HG03066 (cell line): Measurements from ENCODE around the gene CACNA2D3.

Source experiments
- ATAC-seq: cut with Tn5 transposase; IDR thresholded peaks from one replicate; pipeline ENCODE4 v1.9.1; 2021; ENCODE audit warnings: low read depth; ENCODE audit not compliant: unreplicated experiment

Gene CACNA2D3

DNA sequence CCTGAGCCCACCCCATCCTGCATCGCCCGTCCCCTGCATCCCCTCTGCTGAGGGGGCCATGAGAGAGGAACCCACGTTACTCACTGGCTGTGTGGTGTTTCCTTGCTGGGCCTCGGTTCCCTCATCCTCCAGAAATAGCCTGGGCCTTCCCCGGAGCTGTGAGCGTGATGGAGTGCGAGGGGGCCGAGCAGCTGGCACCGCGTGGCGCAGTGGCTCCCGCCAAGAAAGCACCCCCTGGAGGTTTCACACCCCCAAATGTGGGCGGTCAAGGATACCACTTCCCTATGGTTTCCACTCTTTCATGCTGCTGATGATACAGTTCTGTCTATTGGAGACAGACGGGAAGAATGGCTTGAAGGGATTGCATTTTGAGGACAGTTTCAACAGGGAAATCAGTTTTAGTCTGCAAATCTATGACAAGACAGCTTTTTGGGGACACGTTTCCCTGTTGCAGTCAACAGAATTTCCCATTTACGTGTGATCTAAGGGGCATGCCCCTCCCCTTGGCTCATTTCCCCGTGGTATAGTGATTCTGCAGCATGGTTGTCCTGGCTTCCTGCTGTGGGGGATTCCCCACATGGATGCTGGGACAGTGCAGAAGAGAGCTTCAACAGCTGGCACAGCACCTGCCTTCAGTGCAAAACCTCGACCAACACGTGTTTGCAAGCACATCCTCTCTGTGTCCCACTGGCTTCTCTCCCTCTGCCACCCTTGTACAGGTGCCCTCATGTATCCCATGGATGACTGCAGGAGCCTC, 428.0 kb downstream of the CACNA2D3 start:
- ATAC-seq = no peak

DNA sequence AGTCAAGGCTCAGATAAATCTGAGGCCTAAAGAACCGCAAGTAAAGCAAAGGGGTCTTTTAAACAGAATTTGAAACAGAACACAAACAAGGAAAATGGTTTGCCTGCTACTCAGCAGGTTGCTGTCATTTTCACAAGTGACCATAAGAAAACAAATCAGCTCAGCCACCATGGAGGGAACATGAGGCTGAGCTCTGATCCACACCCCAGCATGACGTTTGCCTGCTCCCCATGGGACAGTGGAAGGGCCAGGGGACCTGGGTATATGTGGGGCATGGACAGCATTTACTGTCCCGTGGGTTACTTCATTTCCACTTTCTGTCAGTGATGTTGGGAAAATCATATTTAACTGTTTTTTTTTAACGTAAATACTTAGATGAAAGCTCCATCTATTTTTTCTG, 434.3 kb downstream of the CACNA2D3 start:
- ATAC-seq = no peak

DNA sequence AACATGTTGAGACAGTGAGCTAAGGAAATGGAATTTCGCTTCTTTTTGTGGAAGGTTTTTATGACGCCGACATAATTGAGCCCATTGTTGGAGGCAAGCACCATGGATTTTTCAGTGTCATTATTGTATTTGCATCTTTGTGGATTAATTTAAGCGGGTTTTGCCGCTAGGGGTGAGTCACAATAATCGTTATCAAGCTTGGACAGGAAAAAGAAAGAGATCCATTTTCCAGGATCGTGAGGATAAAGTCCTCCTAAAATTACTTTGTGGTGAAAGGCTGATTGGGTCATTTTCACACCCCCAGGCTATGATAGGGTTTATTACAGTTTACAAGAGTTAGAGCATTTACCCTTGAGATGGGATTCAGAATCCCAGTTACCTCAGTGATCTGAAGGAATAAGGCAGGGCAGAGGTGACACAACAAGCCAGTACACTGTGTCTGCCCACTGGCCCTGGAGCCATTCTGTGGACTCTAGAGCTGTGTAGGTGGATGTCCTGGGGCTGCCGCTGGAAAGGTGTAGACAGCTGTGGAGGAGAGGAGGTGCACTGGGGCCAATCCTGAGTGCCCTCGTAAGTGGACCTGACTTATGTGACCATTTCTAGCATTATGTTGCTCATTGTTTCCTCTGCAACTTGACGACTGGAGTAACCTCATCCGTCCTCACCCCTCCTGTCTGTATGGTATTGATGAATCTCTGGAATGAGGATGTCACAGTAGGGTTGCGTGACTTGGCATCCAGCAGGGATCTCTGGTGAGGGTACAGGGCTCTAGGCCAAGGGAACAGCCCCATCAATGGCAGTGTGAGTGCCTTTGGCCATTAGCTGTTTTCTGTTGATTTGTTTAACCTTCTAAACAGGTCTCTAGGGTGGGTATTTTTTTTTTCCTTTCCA, 435.4 kb downstream of the CACNA2D3 start:
- no peak for ATAC-seq

DNA sequence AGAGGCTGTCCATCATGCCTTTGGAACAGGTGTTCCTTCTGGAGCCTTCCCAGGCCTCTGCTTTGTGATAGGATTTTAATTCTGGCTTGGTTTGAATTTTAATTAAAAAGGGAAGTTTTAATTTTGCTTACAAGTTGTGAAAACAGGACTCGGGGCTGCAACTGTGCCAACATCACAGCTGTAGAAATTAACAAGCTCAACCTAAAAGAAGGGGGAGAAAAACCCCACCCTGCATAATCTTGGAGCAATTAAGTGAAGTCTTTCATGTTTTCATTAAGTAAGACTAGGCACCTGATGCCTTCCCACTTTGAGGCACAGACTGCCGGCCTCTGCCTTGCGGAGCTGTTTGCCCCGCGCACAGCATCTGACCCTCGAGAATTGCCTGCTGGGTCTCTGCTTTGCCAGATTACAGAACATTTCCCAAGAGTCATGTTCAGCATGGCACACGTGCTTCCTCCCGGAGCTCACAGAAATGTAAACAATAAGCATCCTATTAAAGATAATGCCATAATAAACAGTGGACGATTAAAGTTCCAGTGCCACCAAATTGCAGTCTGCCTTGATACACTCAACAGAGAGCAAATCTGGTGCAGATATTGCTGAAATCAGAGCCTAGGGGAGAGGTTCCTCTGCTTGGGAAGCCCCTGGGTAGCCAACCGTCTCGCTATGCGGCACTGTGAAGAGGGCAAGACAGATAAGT, 441.3 kb downstream of the CACNA2D3 start:
- ATAC-seq = no peak

DNA sequence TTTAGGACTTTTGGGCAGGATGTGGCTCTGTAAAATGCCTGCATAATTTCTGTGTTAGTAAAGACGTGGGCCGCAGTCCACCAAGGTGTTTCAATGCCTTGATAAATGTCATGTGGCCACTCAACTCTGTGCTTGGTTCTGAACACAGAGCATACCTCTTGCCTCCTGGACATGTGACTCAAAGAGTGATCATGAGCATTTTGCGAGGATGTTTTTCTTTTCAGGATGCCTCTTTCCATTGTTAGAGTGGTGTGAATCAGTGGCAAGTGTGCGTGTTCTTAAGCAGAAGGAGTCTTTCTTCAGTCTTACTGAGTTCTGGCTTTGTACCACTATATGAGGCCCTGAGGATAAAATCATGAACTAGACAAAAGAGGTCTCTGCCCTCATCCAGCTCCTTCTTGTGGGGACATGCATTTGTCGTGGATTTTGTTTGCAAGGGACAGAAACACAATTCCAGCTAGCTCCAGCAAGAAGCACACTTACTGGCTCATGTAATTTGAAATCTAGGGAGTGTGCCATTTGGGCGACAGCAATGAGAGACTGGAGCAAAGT, 442.1 kb downstream of the CACNA2D3 start:
- no peak for ATAC-seq

DNA sequence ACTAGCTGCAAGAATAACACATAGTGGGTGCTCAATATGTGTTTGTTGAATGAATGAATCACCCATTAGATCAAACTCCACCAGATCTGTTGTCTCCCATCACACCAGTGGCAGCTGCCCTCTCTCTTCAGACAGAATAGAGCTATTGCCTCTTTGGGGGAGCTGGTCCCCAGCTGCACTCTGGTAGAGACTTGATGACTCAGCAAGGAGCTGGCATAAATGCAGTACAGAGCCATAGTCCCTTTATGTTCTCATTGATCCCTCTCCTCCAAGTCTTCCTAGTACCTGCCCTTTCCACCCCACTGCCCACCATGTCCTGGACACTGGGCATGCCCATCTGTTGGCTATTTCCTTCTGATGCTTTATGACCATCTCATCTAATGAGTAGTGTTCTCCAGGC, 443.6 kb downstream of the CACNA2D3 start:
- no peak for ATAC-seq

DNA sequence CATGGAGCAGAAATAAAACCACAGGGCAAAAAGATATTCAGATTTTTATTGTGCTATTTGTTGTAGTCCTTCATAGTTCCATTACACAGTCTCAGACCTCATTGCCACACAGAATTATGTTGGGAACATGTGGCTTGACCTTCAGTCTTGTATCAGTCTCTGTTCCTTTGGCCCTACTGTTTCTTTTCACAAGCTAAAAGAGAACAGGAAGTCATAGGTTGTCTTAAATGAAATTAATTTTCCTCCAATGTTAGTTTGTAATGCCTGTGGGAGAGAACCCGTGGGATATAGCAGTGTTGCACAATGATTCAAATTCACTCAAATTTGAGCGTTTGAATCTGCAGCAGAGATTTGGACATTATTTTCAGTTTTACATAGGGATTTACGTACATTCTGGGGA, 445.6 kb downstream of the CACNA2D3 start:
- no peak for ATAC-seq

DNA sequence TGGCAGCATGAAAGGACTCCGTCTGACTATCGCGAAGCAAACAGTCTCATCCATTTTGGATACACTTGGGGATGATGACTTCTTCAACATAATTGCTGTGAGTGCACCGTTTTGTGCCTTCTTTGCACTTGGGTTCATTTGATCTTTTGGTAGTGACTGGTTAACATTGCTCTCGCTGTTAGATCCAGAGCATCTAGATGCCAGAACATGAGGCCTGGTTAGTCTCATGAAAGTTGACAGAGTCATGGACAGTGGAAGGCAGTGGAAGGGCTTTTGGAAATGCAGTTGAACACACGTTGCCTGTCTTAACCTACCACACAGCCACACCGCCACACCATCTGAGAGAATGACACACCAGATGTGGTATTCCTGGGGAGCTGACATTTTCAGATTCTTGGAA, 447.7 kb downstream of the CACNA2D3 start:
- no peak for ATAC-seq

DNA sequence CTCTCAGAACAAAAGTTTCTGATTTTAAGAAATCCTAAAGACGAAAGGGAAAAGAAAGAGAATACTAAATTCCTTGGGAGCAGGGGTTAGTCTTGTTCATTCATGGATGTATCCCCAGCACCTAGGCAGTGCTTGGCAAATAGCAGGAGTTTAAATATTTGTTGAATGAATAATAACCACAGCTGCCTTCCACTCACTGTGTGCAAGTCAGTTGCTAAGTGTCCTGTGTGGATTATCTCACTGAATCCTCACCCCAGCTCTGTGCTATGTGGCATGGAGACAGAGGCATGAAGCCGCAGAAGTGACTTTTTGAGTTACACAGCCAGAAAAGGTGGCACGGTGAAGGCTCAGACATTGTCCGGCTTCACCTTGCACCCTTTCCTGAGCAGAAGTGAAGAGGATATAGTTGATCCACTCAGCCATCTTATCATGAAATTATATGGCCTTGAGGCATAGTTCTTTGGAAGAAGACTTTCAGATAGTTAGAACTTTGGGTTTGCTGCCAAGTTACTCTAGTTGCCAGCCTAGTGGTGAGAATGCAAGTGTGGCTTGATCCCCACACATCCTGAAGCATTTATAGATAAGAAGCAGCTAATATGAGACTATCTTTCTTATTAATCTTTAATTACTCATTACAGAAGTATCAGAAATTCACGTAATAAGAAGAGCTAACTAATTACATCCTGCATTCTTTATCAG, 450.0 kb downstream of the CACNA2D3 start:
- ATAC-seq = no peak

DNA sequence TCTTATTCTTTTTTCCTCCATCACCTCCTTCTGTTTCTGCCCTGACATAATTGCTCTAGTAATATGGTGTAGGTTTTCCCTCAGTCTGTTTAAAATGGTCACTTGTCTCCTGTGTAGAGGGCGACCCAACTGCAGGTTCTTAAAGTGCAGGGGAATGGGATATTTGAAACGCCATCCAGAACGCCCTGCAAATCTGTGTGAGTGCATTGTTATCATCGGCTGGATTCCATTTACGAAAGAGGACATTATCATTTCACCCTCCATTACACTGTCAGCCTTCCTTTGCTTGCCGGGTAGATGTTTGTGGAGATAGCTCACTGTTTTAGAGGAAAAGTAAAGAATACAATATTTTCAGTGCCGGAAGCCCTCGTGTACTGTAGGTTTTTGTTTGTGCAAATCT, 451.5 kb downstream of the CACNA2D3 start:
- no peak for ATAC-seq

DNA sequence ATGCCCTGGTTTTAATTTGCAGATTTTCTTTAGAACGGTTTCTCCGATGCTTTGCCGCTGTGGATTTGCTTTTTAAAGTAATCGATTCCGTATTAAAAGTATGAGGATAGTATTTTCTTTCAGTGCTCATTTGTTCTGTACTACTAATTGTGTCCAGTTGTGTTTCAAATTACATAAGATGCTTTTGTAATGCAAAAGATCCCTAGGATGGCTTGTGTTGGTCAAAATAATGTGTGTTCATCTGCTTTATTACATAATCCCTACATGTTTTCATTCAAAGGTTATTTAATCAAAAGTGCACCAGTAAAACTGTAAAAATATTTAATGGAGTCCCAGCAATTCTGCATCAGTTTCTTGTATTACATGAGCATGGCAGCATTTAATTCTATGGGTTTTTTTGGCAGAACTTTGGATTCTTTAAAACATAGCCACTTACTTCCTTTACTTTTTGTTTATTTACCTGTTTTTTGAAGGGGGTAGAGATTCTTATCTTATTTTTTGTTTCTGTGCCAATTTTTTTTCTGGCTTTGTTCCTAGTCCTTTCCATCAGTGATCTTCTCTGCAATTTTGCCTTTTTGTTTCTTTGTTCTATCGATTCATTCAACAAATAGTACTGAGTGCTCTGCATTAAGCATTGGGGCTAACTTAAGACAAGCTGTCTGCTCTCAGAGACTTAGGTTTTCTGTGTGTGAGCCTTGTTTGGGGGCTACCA, 452.7 kb downstream of the CACNA2D3 start:
- ATAC-seq = no peak

DNA sequence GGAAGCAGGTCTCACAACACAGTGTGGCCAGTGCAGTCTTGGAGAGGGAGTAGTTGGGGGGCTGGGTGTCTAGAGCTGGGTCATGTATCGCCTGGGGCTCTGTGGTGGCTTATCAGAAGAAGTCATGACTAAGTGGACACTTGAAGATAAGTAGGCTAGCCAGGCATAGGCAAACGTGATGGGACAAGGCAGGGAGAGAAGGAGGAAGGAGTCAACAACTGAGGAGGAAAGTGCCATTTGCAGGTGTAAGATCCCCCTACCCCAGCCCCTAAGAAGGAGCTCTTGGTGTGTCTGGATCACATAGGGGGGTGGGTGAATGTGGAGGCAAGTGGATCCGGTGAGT, 453.2 kb downstream of the CACNA2D3 start:
- ATAC-seq = no peak

DNA sequence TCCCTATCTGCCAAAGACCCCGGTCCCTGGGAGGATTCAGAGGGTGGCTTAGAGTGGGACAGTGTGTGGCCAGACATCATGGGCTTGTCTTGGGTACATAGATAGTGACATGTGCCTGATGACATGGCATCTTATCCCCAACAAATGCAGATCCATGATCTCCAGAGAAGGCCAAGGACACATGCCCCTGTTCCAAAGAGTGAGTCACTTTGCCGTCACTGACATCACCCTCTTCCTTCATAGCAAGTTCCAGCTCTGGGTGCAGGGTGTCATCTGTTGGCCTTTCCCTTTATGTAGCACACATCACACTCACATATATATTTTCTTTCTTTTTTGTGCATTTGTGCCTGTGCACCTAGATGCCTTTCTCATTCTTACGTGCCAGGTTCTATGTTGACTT, 455.0 kb downstream of the CACNA2D3 start:
- no peak for ATAC-seq

DNA sequence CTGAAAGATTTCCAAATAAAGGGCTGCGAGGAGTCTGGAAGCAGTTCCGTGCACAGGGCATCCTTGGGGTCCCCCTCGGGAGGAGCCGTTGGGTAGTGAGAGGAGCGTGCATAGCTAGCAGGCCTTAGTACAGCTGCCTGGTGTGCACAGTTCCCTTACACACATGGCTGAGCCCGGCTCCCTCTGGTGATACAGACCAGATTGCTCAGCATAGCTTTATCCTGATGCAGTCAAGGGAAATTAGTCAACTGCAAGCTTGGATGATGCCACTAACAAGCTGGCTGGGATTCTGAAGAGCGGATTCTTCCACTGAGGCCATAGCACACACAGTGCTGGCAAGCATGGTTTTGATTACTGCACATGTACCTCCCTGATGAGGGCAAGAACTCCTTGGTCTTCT, 456.1 kb downstream of the CACNA2D3 start:
- no peak for ATAC-seq

DNA sequence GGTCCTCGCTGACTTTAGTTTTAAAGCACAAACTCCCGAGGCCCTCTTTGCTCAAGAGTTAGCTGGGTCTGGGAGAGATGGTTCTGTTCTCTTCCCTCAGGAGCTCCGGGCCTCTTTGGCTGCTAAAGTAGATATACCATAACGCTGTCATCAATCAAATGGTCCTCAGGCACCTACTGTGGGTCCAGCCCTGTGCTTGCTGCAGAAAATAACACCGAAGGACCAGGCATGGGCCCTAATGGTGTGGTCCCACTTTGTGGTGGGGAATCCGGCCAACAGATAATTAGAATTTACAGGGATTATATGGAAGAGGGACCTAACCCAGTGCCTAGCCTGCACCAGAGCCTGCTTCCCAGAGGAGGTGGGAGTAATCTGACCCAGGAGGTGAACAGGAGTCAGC, 458.1 kb downstream of the CACNA2D3 start:
- no peak for ATAC-seq

DNA sequence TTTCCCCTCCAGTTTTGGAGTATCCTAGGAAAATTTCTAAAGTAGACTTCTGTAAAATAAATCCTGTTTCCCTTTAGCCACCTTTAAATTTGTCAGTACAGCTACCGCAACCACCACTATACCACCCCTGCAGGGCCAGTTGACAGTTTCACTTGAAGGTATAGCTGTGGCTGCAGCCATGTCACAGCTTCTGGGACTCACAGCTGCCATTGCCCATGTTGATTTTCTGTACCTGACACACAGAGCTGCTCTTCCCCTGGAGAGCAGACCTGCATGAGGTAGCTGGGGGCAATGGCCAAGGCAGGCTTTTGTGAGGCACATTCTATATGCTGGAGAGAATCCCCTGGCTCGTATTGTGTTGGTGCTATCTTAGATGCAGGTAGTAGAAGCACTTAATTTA, 460.1 kb downstream of the CACNA2D3 start:
- no peak for ATAC-seq

DNA sequence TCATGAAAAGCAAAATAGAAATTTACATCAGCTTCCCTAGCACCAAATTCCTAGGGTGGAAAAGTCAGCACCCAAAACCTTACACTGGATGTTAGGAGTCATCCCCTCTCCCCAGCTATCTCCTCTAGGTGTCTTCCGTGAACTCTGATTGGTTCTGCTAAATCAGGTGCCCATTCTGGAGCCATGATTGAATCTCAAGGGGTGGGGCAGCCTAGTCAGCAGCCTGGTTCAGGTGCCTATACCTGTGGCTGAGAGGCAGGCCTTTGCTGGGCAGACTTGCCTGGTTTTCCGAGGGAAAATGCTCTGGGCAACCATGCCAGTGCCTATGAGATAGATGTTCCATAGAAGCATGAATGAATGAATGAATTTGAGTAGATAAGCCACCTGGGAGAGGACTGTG, 468.8 kb downstream of the CACNA2D3 start:
- no peak for ATAC-seq

DNA sequence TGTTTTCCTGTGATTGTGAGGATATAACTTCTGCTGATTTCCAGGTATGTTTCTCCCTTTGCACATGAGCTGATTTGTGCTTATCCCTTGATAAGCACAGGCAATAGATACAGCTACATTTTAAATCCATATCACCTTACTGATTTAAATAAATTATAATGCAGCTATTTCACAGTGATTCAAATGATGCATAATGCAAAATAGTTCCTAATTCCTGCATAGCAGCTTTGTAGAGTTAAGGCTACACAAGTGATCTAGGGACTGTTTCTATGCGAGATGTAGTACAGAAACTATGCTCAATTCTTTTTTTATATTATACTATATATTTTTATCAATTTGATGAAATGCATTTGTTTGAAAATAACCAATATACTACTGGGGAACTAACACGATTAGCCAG, 471.3 kb downstream of the CACNA2D3 start:
- no peak for ATAC-seq

DNA sequence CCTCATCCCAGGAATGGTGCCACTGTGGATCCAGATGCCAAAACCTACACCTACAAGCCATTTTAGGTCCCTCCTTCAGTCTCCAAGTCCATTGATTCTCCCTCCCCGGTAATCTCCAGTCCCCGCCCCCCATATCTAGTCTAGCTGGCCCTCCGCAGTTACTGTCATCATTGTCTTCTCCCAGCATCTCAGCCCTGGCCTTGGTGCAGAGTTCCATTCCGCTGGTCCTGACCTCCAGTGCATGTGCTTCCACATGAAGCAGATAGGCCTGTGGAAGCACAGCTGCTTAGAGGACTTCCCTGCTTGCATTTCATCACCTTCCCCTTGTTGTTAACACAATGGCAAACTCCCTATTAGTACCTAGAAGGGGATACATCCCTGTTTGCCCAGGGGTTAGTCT, 473.7 kb downstream of the CACNA2D3 start:
- no peak for ATAC-seq

DNA sequence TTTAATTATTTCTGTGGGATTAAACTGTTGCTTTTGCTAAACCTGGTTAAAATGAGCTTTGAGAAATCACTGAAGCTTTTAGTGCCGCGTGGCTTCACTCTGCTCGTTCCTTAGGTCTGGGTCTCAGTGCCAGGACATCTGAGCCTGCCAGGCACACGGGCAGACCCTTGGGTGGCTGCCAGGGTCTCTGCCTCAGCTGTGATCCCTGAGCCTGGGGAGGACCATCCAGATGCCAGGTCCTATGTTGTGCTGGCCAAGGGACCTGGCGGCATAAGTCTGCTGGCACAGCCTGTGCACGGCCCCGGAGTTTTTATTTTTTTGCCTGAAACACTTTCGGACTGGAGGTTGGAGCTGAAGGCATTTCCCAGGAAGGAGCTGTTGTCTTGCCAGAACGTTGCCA, 477.4 kb downstream of the CACNA2D3 start:
- ATAC-seq = no peak
